Endothelial cell (in vitro differentiated cells): Measurements from ENCODE around the gene SRP68. TPM values are rescaled to one million over a fixed set of nuclear protein-coding genes. Genes with fewer than 3 reads are reported as not detected.

Source experiments
- DNase-seq: peaks from one replicate; pipeline ENCODE4 v3.0.0; 2021; ENCODE audit warnings: low spot score
- H3K27ac Mint-ChIP-seq: one replicate; pipeline ENCODE4 v1.8.0; 2021; ENCODE audit warnings: mixed read lengths, inconsistent platforms; ENCODE audit not compliant: unreplicated experiment
- H3K27me3 Mint-ChIP-seq: one replicate; pipeline ENCODE4 v1.8.0; 2021; ENCODE audit warnings: mild to moderate bottlenecking, moderate library complexity, mixed read lengths, inconsistent platforms; ENCODE audit not compliant: unreplicated experiment
- H3K36me3 Mint-ChIP-seq: one replicate; pipeline ENCODE4 v1.8.0; 2021; ENCODE audit warnings: mild to moderate bottlenecking, low read depth, mixed read lengths, inconsistent platforms; ENCODE audit not compliant: unreplicated experiment
- H3K4me1 Mint-ChIP-seq: one replicate; pipeline ENCODE4 v1.8.0; 2021; ENCODE audit warnings: mild to moderate bottlenecking, mixed read lengths, inconsistent platforms; ENCODE audit not compliant: unreplicated experiment
- H3K4me3 Mint-ChIP-seq: one replicate; pipeline ENCODE4 v1.8.0; 2021; ENCODE audit warnings: mild to moderate bottlenecking, mixed read lengths, inconsistent platforms; ENCODE audit not compliant: unreplicated experiment
- H3K9me3 Mint-ChIP-seq: one replicate; pipeline ENCODE4 v1.8.0; 2021; ENCODE audit warnings: mixed read lengths, inconsistent platforms; ENCODE audit not compliant: unreplicated experiment
- total RNA-seq: library from RNA; stranded (reverse); fragmentation: NEBNext Ultra II Directional; extraction: Animal tissue kit (Norgen Biotek cat#: 25700); gene quantifications from one replicate; pipeline ENCODE4 v1.2.1, GENCODE V29; 2021; ENCODE audit not compliant: unreplicated experiment
- TF ChIP-seq, protein P1 (sequence below): fragments of 200-600 bp; sonication (generic); IDR thresholded peaks from one replicate; pipeline ENCODE4 v1.5.0; 2021; ENCODE audit warnings: antibody characterized with exemption; ENCODE audit not compliant: unreplicated experiment

SRP68 gene
- total RNA-seq, 1 donor from 2014 or later = 62.6 TPM

DNA sequence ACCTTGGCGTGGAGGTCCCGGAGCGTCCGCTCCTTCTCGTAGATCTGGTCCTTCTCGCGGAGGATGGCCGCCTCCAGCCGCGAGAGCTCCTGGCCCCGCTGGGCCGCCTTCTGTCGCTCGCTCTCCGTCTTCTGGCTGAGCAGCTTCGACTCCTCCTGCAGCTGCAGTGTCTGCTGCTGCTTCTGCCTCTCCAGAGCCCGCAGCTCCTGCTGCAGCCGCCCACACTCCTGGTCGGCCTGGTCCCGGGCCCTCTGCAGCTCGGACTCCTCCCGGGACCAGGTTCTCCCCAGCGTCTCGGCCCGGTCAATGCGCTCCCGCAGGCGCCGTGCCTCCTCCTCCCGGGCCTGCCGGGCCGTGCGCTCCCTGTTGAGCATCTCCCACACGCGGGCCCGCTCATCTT, 64.1 kb downstream of the SRP68 start:
- no peak overlapping the region for H3K4me3 Mint-ChIP-seq
- H3K9me3 Mint-ChIP-seq = no peaks in the 10 kb centered on the region
- peaks cover 17% of the 10 kb centered on the region for H3K36me3 Mint-ChIP-seq
- no peak for DNase-seq
- no peaks in the 10 kb centered on the region for H3K4me1 Mint-ChIP-seq
- TF ChIP-seq, protein P1, sequence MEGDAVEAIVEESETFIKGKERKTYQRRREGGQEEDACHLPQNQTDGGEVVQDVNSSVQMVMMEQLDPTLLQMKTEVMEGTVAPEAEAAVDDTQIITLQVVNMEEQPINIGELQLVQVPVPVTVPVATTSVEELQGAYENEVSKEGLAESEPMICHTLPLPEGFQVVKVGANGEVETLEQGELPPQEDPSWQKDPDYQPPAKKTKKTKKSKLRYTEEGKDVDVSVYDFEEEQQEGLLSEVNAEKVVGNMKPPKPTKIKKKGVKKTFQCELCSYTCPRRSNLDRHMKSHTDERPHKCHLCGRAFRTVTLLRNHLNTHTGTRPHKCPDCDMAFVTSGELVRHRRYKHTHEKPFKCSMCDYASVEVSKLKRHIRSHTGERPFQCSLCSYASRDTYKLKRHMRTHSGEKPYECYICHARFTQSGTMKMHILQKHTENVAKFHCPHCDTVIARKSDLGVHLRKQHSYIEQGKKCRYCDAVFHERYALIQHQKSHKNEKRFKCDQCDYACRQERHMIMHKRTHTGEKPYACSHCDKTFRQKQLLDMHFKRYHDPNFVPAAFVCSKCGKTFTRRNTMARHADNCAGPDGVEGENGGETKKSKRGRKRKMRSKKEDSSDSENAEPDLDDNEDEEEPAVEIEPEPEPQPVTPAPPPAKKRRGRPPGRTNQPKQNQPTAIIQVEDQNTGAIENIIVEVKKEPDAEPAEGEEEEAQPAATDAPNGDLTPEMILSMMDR = no peak
- H3K27me3 Mint-ChIP-seq = no peaks in the 10 kb centered on the region
- no peak overlapping the region for H3K27ac Mint-ChIP-seq

- peaks cover 18% of the 10 kb centered on the region for H3K36me3 Mint-ChIP-seq
- no peak for DNase-seq
- H3K27ac Mint-ChIP-seq = no peak overlapping the region
- H3K4me1 Mint-ChIP-seq = no peaks in the 10 kb centered on the region
- no peak overlapping the region for H3K4me3 Mint-ChIP-seq
- TF ChIP-seq, protein P1 = no peak
- H3K9me3 Mint-ChIP-seq = no peaks in the 10 kb centered on the region
- H3K27me3 Mint-ChIP-seq = no peaks in the 10 kb centered on the region
These were observed 64.5 kb downstream of the SRP68 start for GRCh38 chr17:76007850-76008165.

GRCh38 chr17:76007131-76007849, 65.0 kb downstream of the SRP68 start:
- TF ChIP-seq, protein P1 = no peak
- no peaks in the 10 kb centered on the region for H3K27me3 Mint-ChIP-seq

GRCh38 chr17:76005263-76006149, 66.8 kb downstream of the SRP68 start:
- DNase-seq = peak; percentile 89
- peaks cover 22% of the 10 kb centered on the region for H3K36me3 Mint-ChIP-seq
- no peaks in the 10 kb centered on the region for H3K27me3 Mint-ChIP-seq
- TF ChIP-seq, protein P1 = peak; percentile 94
- H3K27ac Mint-ChIP-seq = no peak overlapping the region
- no peaks in the 10 kb centered on the region for H3K4me1 Mint-ChIP-seq
- H3K9me3 Mint-ChIP-seq = no peaks in the 10 kb centered on the region
- peak overlapping the region; percentile 67 for H3K4me3 Mint-ChIP-seq

More at GRCh38 chr17:76007131-76007849, 65.0 kb downstream of the SRP68 start:
- peaks cover 20% of the 10 kb centered on the region for H3K36me3 Mint-ChIP-seq
- no peaks in the 10 kb centered on the region for H3K9me3 Mint-ChIP-seq
- H3K27ac Mint-ChIP-seq = no peak overlapping the region
- no peaks in the 10 kb centered on the region for H3K4me1 Mint-ChIP-seq
- H3K4me3 Mint-ChIP-seq = no peak overlapping the region
- no peak for DNase-seq
